Endothelial cell of umbilical vein (primary cell): Measurements from ENCODE around the gene RBMS1. TPM values are rescaled to one million over a fixed set of nuclear protein-coding genes. Genes with fewer than 3 reads are reported as not detected.

Experiments
- BruUV-seq: library from RNA; stranded (reverse); fragments of 400-500 nt; replicated peaks from 2 replicates; lab custom pipeline; 2021; lab: Mats Ljungman, UMichigan
- CTCF ChIA-PET: fragments of 300-600, 350-600 bp; sonication (Branson Sonifier 250); formaldehyde crosslinking; loops from one replicate; lab custom pipeline; 2021; ENCODE audit warnings: antibody characterized with exemption, inconsistent platforms; lab: Charles Lee
- POLR2A ChIA-PET: fragments of 300-600, 350-600 bp; sonication (Branson Sonifier 250); formaldehyde crosslinking; loops from one replicate; lab custom pipeline; 2021; ENCODE audit warnings: antibody characterized with exemption, inconsistent platforms; lab: Charles Lee
- DNase-seq: peaks from one replicate; pipeline ENCODE4 v3.0.0-alpha.2; 2011; ENCODE audit warnings: low read depth, low spot score
- FAIRE-seq: peaks from 2 replicates; lab custom pipeline; 2011; peaks lifted over from hg19 to GRCh38; lab: Jason Lieb, UNC
- H2AFZ ChIP-seq: 2 replicates; pipeline ENCODE4 v1.6.0; 2012; ENCODE audit warnings: low read depth, low read length, control low read depth, inconsistent platforms
- H3K27ac ChIP-seq: 2 replicates; pipeline ENCODE4 v1.5.1; 2011; ENCODE audit warnings: low read depth, mild to moderate bottlenecking, control low read depth, low read length, moderate library complexity; ENCODE audit not compliant: insufficient read depth
- H3K27me3 ChIP-seq, 2 experiments: 2 replicates each; pipeline versions ENCODE4 v1.6.0 to v1.6.1; 2011; ENCODE audit warnings: low read length in 2 of 2, mixed read lengths in 1 of 2; ENCODE audit not compliant: control insufficient read depth in 2 of 2, insufficient read depth in 2 of 2
- H3K36me3 ChIP-seq, 2 experiments: 2 replicates in 1 of 2; 3 replicates in 1 of 2; pipeline ENCODE4 v1.5.1; 2011; ENCODE audit warnings: low read length in 2 of 2, mild to moderate bottlenecking in 1 of 2, moderate library complexity in 1 of 2; ENCODE audit not compliant: control insufficient read depth in 2 of 2, insufficient read depth in 2 of 2; ENCODE audit errors: extremely low read depth in 1 of 2
- H3K4me1 ChIP-seq: 3 replicates; pipeline ENCODE4 v1.5.1; 2011; ENCODE audit warnings: mild to moderate bottlenecking, low read length; ENCODE audit not compliant: control insufficient read depth, insufficient read depth; ENCODE audit errors: extremely low read depth
- H3K4me2 ChIP-seq: 2 replicates; pipeline ENCODE4 v1.6.1; 2011; ENCODE audit warnings: low read length, control low read depth, mixed read lengths; ENCODE audit not compliant: insufficient read depth
- H3K4me3 ChIP-seq, 3 experiments: fragments of 200-600 bp in 1 of 3; sonication (generic), shearing (Covaris generic) in 1 of 3; replicated peaks in 1 of 3; 2 replicates each; pipeline ENCODE4 v1.5.1; 2011 to 2016; ENCODE audit warnings: control low read depth in 3 of 3, low read length in 3 of 3, mild to moderate bottlenecking in 2 of 3, inconsistent platforms in 1 of 3, low read depth in 1 of 3, moderate library complexity in 1 of 3; ENCODE audit not compliant: insufficient read depth in 1 of 3
- H3K79me2 ChIP-seq: 2 replicates; pipeline ENCODE4 v1.6.0; 2012; ENCODE audit warnings: low read length, inconsistent platforms; ENCODE audit not compliant: control insufficient read depth, insufficient read depth
- H3K9ac ChIP-seq: replicated peaks from 2 replicates; pipeline ENCODE3; 2011; ENCODE audit warnings: low read length, control low read depth; ENCODE audit not compliant: insufficient read depth; ENCODE audit errors: extremely low read depth
- H3K9me1 ChIP-seq: replicated peaks from 3 replicates; pipeline ENCODE4 v1.6.0; 2011; ENCODE audit warnings: mild to moderate bottlenecking, low read length; ENCODE audit not compliant: control insufficient read depth, insufficient read depth; ENCODE audit errors: extremely low read depth
- H3K9me3 ChIP-seq: replicated peaks from 2 replicates; pipeline ENCODE4 v1.5.1; 2012; ENCODE audit warnings: low read length, inconsistent platforms; ENCODE audit not compliant: control insufficient read depth, insufficient read depth
- H4K20me1 ChIP-seq: replicated peaks from 2 replicates; pipeline ENCODE3; 2011; ENCODE audit warnings: mild to moderate bottlenecking, low read length; ENCODE audit not compliant: control insufficient read depth, insufficient read depth; ENCODE audit errors: extremely low read depth
- CTCF ChIP-seq, 2 donors: IDR thresholded peaks; 1 replicate in 1 of 2; 2 replicates in 1 of 2; pipeline ENCODE4 v1.5.1; 2011; ENCODE audit warnings: low read length in 2 of 2, mild to moderate bottlenecking in 2 of 2, moderate library complexity in 2 of 2, control low read depth in 1 of 2, inconsistent platforms in 1 of 2, low read depth in 1 of 2; ENCODE audit not compliant: insufficient read depth in 1 of 2; ENCODE audit errors: extremely low read depth in 1 of 2
- EZH2 ChIP-seq: IDR thresholded peaks from 2 replicates; pipeline ENCODE4 v1.6.1; 2012; ENCODE audit warnings: borderline replicate concordance, low read depth, mild to moderate bottlenecking, moderate library complexity, low read length, inconsistent platforms; ENCODE audit not compliant: severe bottlenecking
- FOS ChIP-seq: IDR thresholded peaks from 2 replicates; pipeline ENCODE4 v1.6.1; 2011; ENCODE audit warnings: mild to moderate bottlenecking, low read length, moderate library complexity, borderline replicate concordance; ENCODE audit not compliant: insufficient read depth
- GATA2 ChIP-seq: IDR thresholded peaks from 2 replicates; pipeline ENCODE4 v1.7.0; 2011; ENCODE audit warnings: low read depth, mild to moderate bottlenecking, moderate library complexity, mixed read lengths, low read length; ENCODE audit not compliant: insufficient read length, insufficient read depth
- JUN ChIP-seq: IDR thresholded peaks from 2 replicates; pipeline ENCODE4 v1.6.1; 2011; ENCODE audit warnings: borderline replicate concordance, low read depth; ENCODE audit not compliant: insufficient read length, insufficient read depth
- MAX ChIP-seq: IDR thresholded peaks from 2 replicates; pipeline ENCODE4 v1.6.1; 2011; ENCODE audit not compliant: insufficient read depth, insufficient read length
- MYC ChIP-seq: IDR thresholded peaks from one replicate; pipeline ENCODE4 v1.6.1; 2011; ENCODE audit warnings: mild to moderate bottlenecking, low read depth, low read length
- POLR2A ChIP-seq: IDR thresholded peaks from 2 replicates; pipeline ENCODE4 v1.6.1; 2012; ENCODE audit warnings: low read depth, mild to moderate bottlenecking, control low read depth, low read length
- POLR2AphosphoS5 ChIP-seq: IDR thresholded peaks from 2 replicates; pipeline ENCODE4 v1.6.1; 2012; ENCODE audit warnings: low read depth, mild to moderate bottlenecking, control low read depth, low read length, moderate library complexity; ENCODE audit not compliant: insufficient read depth
- dilution Hi-C: fragments of 300-500 bp; cut with MboI; formaldehyde crosslinking; loops from one replicate; pipeline ENCODE4 v1.15.0; 2019; ENCODE audit warnings: low sequenced_read_pairs; ENCODE audit not compliant: extremely low pct_ligation_motif_present
- intact Hi-C: fragments of 100-400 bp; cut with micrococcal nuclease; formaldehyde crosslinking; loops from one replicate; pipeline ENCODE4 v1.10.0; 2022
- polyA plus RNA-seq, 4 experiments: library from polyadenylated mRNA; depleted of rRNA in 3 of 4; stranded (reverse) in 3 of 4; unstranded in 1 of 4; fragments of >200 nt; gene quantifications; 2 replicates each; pipeline versions ENCODE4 v1.2.1 to v1.2.3, GENCODE V29; 2011 to 2012; ENCODE audit warnings: missing spikeins in 1 of 4
- total RNA-seq: library from RNA; stranded (reverse); gene quantifications from 2 replicates; pipeline ENCODE4 v1.2.3, GENCODE V29; 2021

Gene RBMS1
- total and polyA plus RNA-seq, 2 donors (not counting 3 experiments of a cell fraction or from before 2014, with no cell fraction given), result 60.0 to 93.3 TPM

- TF ChIP-seq MYC (no peak), FOS (no peak), CTCF (IDR thresholded peaks at IDR 0.05; ENCODE audit: extremely low read depth in 1 of 2, insufficient read depth in 1 of 2, low read depth in 1 of 2, low read length in 2 of 2) (no peak), POLR2AphosphoS5 (no peak), GATA2 (no peak), JUN (no peak), POLR2A (no peak), EZH2 (no peak), MAX (no peak)
- Histone ChIP-seq H3K9ac (no peak overlapping the region), H3K4me2 (no peak overlapping the region), H3K27me3 (no peaks in the 10 kb centered on the region), H3K36me3 (no peaks in the 10 kb centered on the region), H3K4me1 (no peaks in the 10 kb centered on the region), H3K9me1 (no peaks in the 10 kb centered on the region), H3K79me2 (no peaks in the 10 kb centered on the region), H3K4me3 (no peak overlapping the region), H2AFZ (no peak overlapping the region), H4K20me1 (no peaks in the 10 kb centered on the region), H3K27ac (no peak overlapping the region), H3K9me3 (no peaks in the 10 kb centered on the region)
- CTCF ChIA-PET, result interaction anchor here (0.7 kb wide), 1 partner anchor 15 kb away, joined by 3 read pairs; no protein-coding TSS in a partner anchor
- intact Hi-C loops (no loop called here), dilution Hi-C loops (no loop called here)
- DNase-seq, result no peak
- POLR2A ChIA-PET, result interaction anchor here (0.7 kb wide), 1 partner anchor 111 kb away, joined by 4 read pairs; no protein-coding TSS in a partner anchor
- FAIRE-seq, result no peak
- BruUV-seq, result no TSS peak
Observed at GRCh38 chr2:160515120-160515519, 21.5 kb upstream of the RBMS1 start.
